ENCODE measurements around the gene TTC24.
A peak's percentile ranks its signal among the peaks of the same experiment; 100 is the strongest.

DNA sequence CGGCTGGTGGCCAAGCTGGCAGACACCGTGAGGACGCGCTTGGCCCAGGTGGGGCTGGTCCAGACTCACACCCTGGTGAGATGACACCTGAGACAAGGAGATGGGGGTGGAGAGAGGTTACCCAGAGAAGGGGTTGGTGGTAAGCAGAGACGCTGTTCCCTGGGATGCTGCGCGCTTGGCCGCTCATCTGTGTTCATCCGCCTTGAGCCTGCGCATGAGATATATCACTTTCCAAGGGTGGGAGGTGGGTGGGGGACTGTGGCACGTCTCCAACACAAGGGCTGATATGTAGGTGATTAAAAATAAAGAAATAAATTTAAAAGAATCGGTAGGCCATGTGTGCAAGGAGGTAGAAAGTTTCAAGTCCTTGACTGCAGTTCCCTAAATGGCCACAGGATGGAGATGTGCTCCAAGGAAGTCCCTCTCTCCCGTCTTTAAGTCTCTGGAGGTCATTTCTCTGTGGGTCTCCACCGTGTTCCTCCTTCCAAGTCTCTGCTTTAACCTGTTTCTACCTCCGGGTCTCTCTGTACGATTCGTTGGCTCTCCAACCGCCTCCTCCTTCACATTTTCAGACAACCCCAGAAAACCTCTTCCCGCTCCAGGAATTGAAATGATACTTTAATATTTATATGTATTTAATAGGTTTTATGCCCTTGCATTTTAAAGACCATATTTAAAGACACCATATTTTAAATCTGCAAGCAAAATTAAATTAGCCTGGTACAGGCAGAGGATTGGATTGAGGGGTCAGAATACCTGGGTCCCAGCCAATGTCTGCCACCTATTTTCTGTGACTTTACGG, 4.5 kb downstream of the TTC24 start:
- no peak for TF ChIP-seq POLR2A (IDR thresholded peaks at IDR 0.05)
- TF ChIP-seq, protein P1, sequence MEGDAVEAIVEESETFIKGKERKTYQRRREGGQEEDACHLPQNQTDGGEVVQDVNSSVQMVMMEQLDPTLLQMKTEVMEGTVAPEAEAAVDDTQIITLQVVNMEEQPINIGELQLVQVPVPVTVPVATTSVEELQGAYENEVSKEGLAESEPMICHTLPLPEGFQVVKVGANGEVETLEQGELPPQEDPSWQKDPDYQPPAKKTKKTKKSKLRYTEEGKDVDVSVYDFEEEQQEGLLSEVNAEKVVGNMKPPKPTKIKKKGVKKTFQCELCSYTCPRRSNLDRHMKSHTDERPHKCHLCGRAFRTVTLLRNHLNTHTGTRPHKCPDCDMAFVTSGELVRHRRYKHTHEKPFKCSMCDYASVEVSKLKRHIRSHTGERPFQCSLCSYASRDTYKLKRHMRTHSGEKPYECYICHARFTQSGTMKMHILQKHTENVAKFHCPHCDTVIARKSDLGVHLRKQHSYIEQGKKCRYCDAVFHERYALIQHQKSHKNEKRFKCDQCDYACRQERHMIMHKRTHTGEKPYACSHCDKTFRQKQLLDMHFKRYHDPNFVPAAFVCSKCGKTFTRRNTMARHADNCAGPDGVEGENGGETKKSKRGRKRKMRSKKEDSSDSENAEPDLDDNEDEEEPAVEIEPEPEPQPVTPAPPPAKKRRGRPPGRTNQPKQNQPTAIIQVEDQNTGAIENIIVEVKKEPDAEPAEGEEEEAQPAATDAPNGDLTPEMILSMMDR (IDR thresholded peaks at IDR 0.05) = peak; percentile 89 to 95 (median 93)
